Activated naive CD8-positive, alpha-beta T cell treated with anti-CD3 and anti-CD28 coated beads, Interleukin-2, amount 10 ng/mL, durations not matched to agents 7 days and 5 days (primary cell): Measurements from ENCODE around the gene CMSS1. TPM values are rescaled to one million over a fixed set of nuclear protein-coding genes. Genes with fewer than 3 reads are reported as not detected.
A peak's percentile ranks its signal among the peaks of the same experiment; 100 is the strongest.

Experiments used
- ATAC-seq: fragments of 150-1000 bp; cut with Tn5 transposase; one replicate; pipeline ENCODE4 v1.10.0; 2021; ENCODE audit warnings: low read depth, moderate library complexity
- POLR2A ChIA-PET: fragments of 350-600 bp; sonication (Branson Sonifier 250); formaldehyde crosslinking; loops from one replicate; lab custom pipeline; 2021; ENCODE audit warnings: antibody characterized with exemption; lab: Charles Lee
- DNase-seq: peaks from one replicate; pipeline ENCODE4 v3.0.0; 2021
- H3K27ac Mint-ChIP-seq: one replicate; pipeline ENCODE4 v1.8.0; 2022; ENCODE audit warnings: mild to moderate bottlenecking, mixed read lengths
- H3K27me3 Mint-ChIP-seq: one replicate; pipeline ENCODE4 v1.8.0; 2022; ENCODE audit warnings: mild to moderate bottlenecking, moderate library complexity, mixed read lengths
- H3K36me3 Mint-ChIP-seq: one replicate; pipeline ENCODE4 v1.8.0; 2021; ENCODE audit warnings: mild to moderate bottlenecking, mixed read lengths
- H3K4me1 Mint-ChIP-seq: one replicate; pipeline ENCODE4 v1.8.0; 2021; ENCODE audit warnings: mixed read lengths
- H3K4me3 Mint-ChIP-seq: one replicate; pipeline ENCODE4 v1.8.0; 2022; ENCODE audit warnings: mild to moderate bottlenecking, moderate library complexity, mixed read lengths
- H3K9me3 Mint-ChIP-seq: one replicate; pipeline ENCODE4 v1.8.0; 2021; ENCODE audit warnings: mixed read lengths
- total RNA-seq, 2 experiments: library from RNA; stranded (reverse); gene quantifications; one replicate each; pipeline ENCODE4 v1.2.3, GENCODE V29; 2021

CMSS1 gene
- total RNA-seq, 2 experiments from 2014 or later = 24.2 to 31.8 TPM

- Mint-ChIP-seq H3K27me3 (peaks cover 34% of the 10 kb centered on the region), H3K36me3 (no peaks in the 10 kb centered on the region), H3K4me1 (peaks cover 19% of the 10 kb centered on the region), H3K4me3 (no peak overlapping the region), H3K27ac (no peak overlapping the region), H3K9me3 (no peaks in the 10 kb centered on the region)
- no peak for ATAC-seq
- POLR2A ChIA-PET = no interaction called here
- no peak for DNase-seq
Observed at GRCh38 chr3:99877031-99877579, 59.4 kb downstream of the CMSS1 start.

GRCh38 chr3:99878005-99878404, 60.3 kb downstream of the CMSS1 start:
- POLR2A ChIA-PET = no interaction called here
- H3K9me3 Mint-ChIP-seq = no peaks in the 10 kb centered on the region
- H3K4me1 Mint-ChIP-seq = peaks cover 14% of the 10 kb centered on the region
- H3K27me3 Mint-ChIP-seq = peaks cover 34% of the 10 kb centered on the region
- no peak overlapping the region for H3K27ac Mint-ChIP-seq
- no peaks in the 10 kb centered on the region for H3K36me3 Mint-ChIP-seq
- DNase-seq (no peak), ATAC-seq (no peak)
- H3K4me3 Mint-ChIP-seq = no peak overlapping the region

- no peak for DNase-seq
- Mint-ChIP-seq H3K9me3 (no peaks in the 10 kb centered on the region), H3K4me3 (no peak overlapping the region), H3K36me3 (no peaks in the 10 kb centered on the region), H3K27me3 (peaks cover 23% of the 10 kb centered on the region), H3K4me1 (peaks cover 12% of the 10 kb centered on the region), H3K27ac (no peak overlapping the region)
- POLR2A ChIA-PET = no interaction called here
- ATAC-seq = no peak
Observed at GRCh38 chr3:99879275-99879674, 61.6 kb downstream of the CMSS1 start.

GRCh38 chr3:99881121-99881524, 63.5 kb downstream of the CMSS1 start:
- peaks cover 14% of the 10 kb centered on the region for H3K27me3 Mint-ChIP-seq
- peaks cover 4% of the 10 kb centered on the region for H3K9me3 Mint-ChIP-seq
- DNase-seq (no peak), ATAC-seq (no peak)
- H3K4me1 Mint-ChIP-seq = peaks cover 22% of the 10 kb centered on the region
- POLR2A ChIA-PET = no interaction called here
- peaks cover 6% of the 10 kb centered on the region for H3K36me3 Mint-ChIP-seq
- H3K27ac Mint-ChIP-seq = no peak overlapping the region
- H3K4me3 Mint-ChIP-seq = no peak overlapping the region

GRCh38 chr3:99882436-99883137, 64.9 kb downstream of the CMSS1 start:
- no peak for ATAC-seq
- Mint-ChIP-seq H3K27me3 (peaks cover 3% of the 10 kb centered on the region), H3K4me3 (no peak overlapping the region), H3K36me3 (peaks cover 10% of the 10 kb centered on the region), H3K9me3 (peaks cover 4% of the 10 kb centered on the region), H3K4me1 (peaks cover 19% of the 10 kb centered on the region), H3K27ac (no peak overlapping the region)
- no peak for DNase-seq
- POLR2A ChIA-PET = no interaction called here

GRCh38 chr3:99883138-99883461, 65.4 kb downstream of the CMSS1 start:
- no peaks in the 10 kb centered on the region for H3K27me3 Mint-ChIP-seq
- DNase-seq = no peak
- H3K4me1 Mint-ChIP-seq = peaks cover 19% of the 10 kb centered on the region
- POLR2A ChIA-PET = no interaction called here
- H3K4me3 Mint-ChIP-seq = no peak overlapping the region
- H3K9me3 Mint-ChIP-seq = peaks cover 4% of the 10 kb centered on the region
- H3K27ac Mint-ChIP-seq = no peak overlapping the region
- no peak for ATAC-seq
- peaks cover 10% of the 10 kb centered on the region for H3K36me3 Mint-ChIP-seq

- ATAC-seq (no peak), DNase-seq (no peak)
- H3K9me3 Mint-ChIP-seq = peaks cover 4% of the 10 kb centered on the region
- no peaks in the 10 kb centered on the region for H3K27me3 Mint-ChIP-seq
- peaks cover 10% of the 10 kb centered on the region for H3K36me3 Mint-ChIP-seq
- no peak overlapping the region for H3K27ac Mint-ChIP-seq
- POLR2A ChIA-PET = no interaction called here
- no peak overlapping the region for H3K4me3 Mint-ChIP-seq
- peaks cover 19% of the 10 kb centered on the region for H3K4me1 Mint-ChIP-seq
Observed at GRCh38 chr3:99883693-99884092, 66.0 kb downstream of the CMSS1 start.

- ATAC-seq (peak; percentile 65), DNase-seq (no peak)
- Mint-ChIP-seq H3K4me1 (peaks cover 19% of the 10 kb centered on the region), H3K36me3 (peaks cover 10% of the 10 kb centered on the region), H3K9me3 (peaks cover 4% of the 10 kb centered on the region), H3K4me3 (peak overlapping the region; percentile 33), H3K27me3 (no peaks in the 10 kb centered on the region), H3K27ac (no peak overlapping the region)
- POLR2A ChIA-PET = no interaction called here
Observed at GRCh38 chr3:99884484-99884883, 66.8 kb downstream of the CMSS1 start.

GRCh38 chr3:99885085-99885484, 67.4 kb downstream of the CMSS1 start:
- ATAC-seq (no peak), DNase-seq (no peak)
- H3K36me3 Mint-ChIP-seq = peaks cover 13% of the 10 kb centered on the region
- peaks cover 19% of the 10 kb centered on the region for H3K4me1 Mint-ChIP-seq
- no peaks in the 10 kb centered on the region for H3K27me3 Mint-ChIP-seq
- POLR2A ChIA-PET = no interaction called here
- H3K9me3 Mint-ChIP-seq = peaks cover 4% of the 10 kb centered on the region
- H3K4me3 Mint-ChIP-seq = no peak overlapping the region
- no peak overlapping the region for H3K27ac Mint-ChIP-seq

GRCh38 chr3:99885851-99886250, 68.2 kb downstream of the CMSS1 start:
- Mint-ChIP-seq H3K27me3 (peaks cover 2% of the 10 kb centered on the region), H3K4me3 (no peak overlapping the region)

GRCh38 chr3:99891610-99892285, 74.1 kb downstream of the CMSS1 start:
- no peak for ATAC-seq

More at GRCh38 chr3:99885851-99886250, 68.2 kb downstream of the CMSS1 start:
- Mint-ChIP-seq H3K36me3 (peaks cover 16% of the 10 kb centered on the region), H3K4me1 (peaks cover 19% of the 10 kb centered on the region), H3K27ac (peak overlapping the region; percentile 40), H3K9me3 (peaks cover 4% of the 10 kb centered on the region)
- no peak for ATAC-seq
- no peak for DNase-seq
- POLR2A ChIA-PET = no interaction called here

GRCh38 chr3:99892332-99892731, 74.7 kb downstream of the CMSS1 start:
- POLR2A ChIA-PET = no interaction called here
- no peak overlapping the region for H3K4me3 Mint-ChIP-seq
- ATAC-seq (peak; percentile 45), DNase-seq (no peak)
- peaks cover 8% of the 10 kb centered on the region for H3K36me3 Mint-ChIP-seq
- no peaks in the 10 kb centered on the region for H3K9me3 Mint-ChIP-seq
- no peak overlapping the region for H3K27ac Mint-ChIP-seq
- peaks cover 2% of the 10 kb centered on the region for H3K27me3 Mint-ChIP-seq
- H3K4me1 Mint-ChIP-seq = peaks cover 7% of the 10 kb centered on the region

More at GRCh38 chr3:99891610-99892285, 74.1 kb downstream of the CMSS1 start:
- H3K27ac Mint-ChIP-seq = no peak overlapping the region
- H3K9me3 Mint-ChIP-seq = no peaks in the 10 kb centered on the region
- no peak for DNase-seq
- no peak overlapping the region for H3K4me3 Mint-ChIP-seq
- peaks cover 2% of the 10 kb centered on the region for H3K27me3 Mint-ChIP-seq
- peaks cover 11% of the 10 kb centered on the region for H3K36me3 Mint-ChIP-seq
- H3K4me1 Mint-ChIP-seq = peaks cover 7% of the 10 kb centered on the region
- POLR2A ChIA-PET = no interaction called here

GRCh38 chr3:99895131-99895696, 77.6 kb downstream of the CMSS1 start:
- peaks cover 7% of the 10 kb centered on the region for H3K4me1 Mint-ChIP-seq
- peaks cover 2% of the 10 kb centered on the region for H3K27me3 Mint-ChIP-seq
- ATAC-seq (no peak), DNase-seq (no peak)
- H3K27ac Mint-ChIP-seq = no peak overlapping the region
- no peak overlapping the region for H3K4me3 Mint-ChIP-seq
- H3K36me3 Mint-ChIP-seq = peaks cover 6% of the 10 kb centered on the region
- H3K9me3 Mint-ChIP-seq = no peaks in the 10 kb centered on the region
- POLR2A ChIA-PET = no interaction called here
